SKM-1 (cell line): Measurements from ENCODE around the gene HNRNPDL.
"Not testable (repeated sequence)": the region's sequence is repeated elsewhere in the genome, so short reads cannot be mapped to it uniquely, and the experiment has no call there.

ENCODE experiments used
- DNase-seq: peaks from one replicate; lab custom pipeline; 2025; ENCODE audit not compliant: unreplicated experiment; lab: John Stamatoyannopoulos, UW

The HNRNPDL gene

GRCh38 chr4:82433791-82434190 lies 3.5 kb upstream of the HNRNPDL start:
- DNase-seq, result no peak

GRCh38 chr4:82432596-82432995 lies 2.3 kb upstream of the HNRNPDL start:
- DNase-seq, result no peak

GRCh38 chr4:82431831-82432230 lies 1.6 kb upstream of the HNRNPDL start:
- no peak for DNase-seq

- no peak for DNase-seq
These were observed 893 bp upstream of the HNRNPDL start for GRCh38 chr4:82430964-82431745.

GRCh38 chr4:82429728-82430192 lies 502 bp downstream of the HNRNPDL start:
- DNase-seq, result no peak

GRCh38 chr4:82428969-82429727 lies 1.1 kb downstream of the HNRNPDL start:
- DNase-seq, result peak; percentile 79

- no peak for DNase-seq
These were observed 1.7 kb downstream of the HNRNPDL start for GRCh38 chr4:82428526-82428968.

- DNase-seq, result no peak
These were observed 4.8 kb downstream of the HNRNPDL start for GRCh38 chr4:82425478-82425877.

GRCh38 chr4:82423245-82424054 lies 6.8 kb downstream of the HNRNPDL start:
- DNase-seq, result no peak

GRCh38 chr4:82422616-82423015 lies 7.6 kb downstream of the HNRNPDL start:
- no peak for DNase-seq

GRCh38 chr4:82421796-82422560 lies 8.3 kb downstream of the HNRNPDL start:
- DNase-seq, result no peak

- DNase-seq, result no peak
These were observed 10.8 kb downstream of the HNRNPDL start for GRCh38 chr4:82419451-82419850.

GRCh38 chr4:82415922-82416365 lies 14.3 kb downstream of the HNRNPDL start:
- DNase-seq, result no peak

- DNase-seq, result not testable (repeated sequence)
These were observed 15.2 kb downstream of the HNRNPDL start for GRCh38 chr4:82415061-82415460.

GRCh38 chr4:82403725-82404124 lies 26.5 kb downstream of the HNRNPDL start:
- DNase-seq, result no peak

- DNase-seq, result no peak
These were observed 28.0 kb downstream of the HNRNPDL start for GRCh38 chr4:82402196-82402775.

- DNase-seq, result no peak
These were observed 28.7 kb downstream of the HNRNPDL start for GRCh38 chr4:82401600-82401999.

GRCh38 chr4:82398263-82398662 lies 32.0 kb downstream of the HNRNPDL start:
- no peak for DNase-seq

- no peak for DNase-seq
These were observed 32.7 kb downstream of the HNRNPDL start for GRCh38 chr4:82397527-82397926.

GRCh38 chr4:82394896-82395295 lies 35.4 kb downstream of the HNRNPDL start:
- DNase-seq, result no peak
